Esophagus muscularis mucosa (tissue), 4 donors: ENCODE measurements around the gene TAOK1.

Experiments
- CTCF ChIP-seq, 3 experiments: fragments of 200-600 bp in 2 of 3; fragments of 450-650 bp in 1 of 3; sonication (generic) in 2 of 3; IDR thresholded peaks; one replicate each; pipeline ENCODE4 v1.5.1; 2017 to 2019; ENCODE audit warnings: antibody characterized with exemption in 3 of 3, mild to moderate bottlenecking in 2 of 3, moderate library complexity in 1 of 3
- EP300 ChIP-seq: sonication (generic); formaldehyde crosslinking; IDR thresholded peaks from one replicate; pipeline ENCODE4 v1.6.1; 2017; ENCODE audit warnings: antibody characterized with exemption
- POLR2AphosphoS5 ChIP-seq, 2 donors: sonication (generic); formaldehyde crosslinking; IDR thresholded peaks; one replicate each; pipeline ENCODE4 v1.6.1; 2017; ENCODE audit warnings: antibody characterized with exemption in 2 of 2

GRCh38 chr17:29518359-29518758, 128.2 kb downstream of the TAOK1 start:
- TF ChIP-seq CTCF (IDR thresholded peaks at IDR 0.05) (no peak), POLR2AphosphoS5 (IDR thresholded peaks at IDR 0.05) (no peak), EP300 (no peak)
